Esophagus muscularis mucosa (tissue), 4 donors: ENCODE data around the gene RASSF10. TPM values are rescaled to one million over a fixed set of nuclear protein-coding genes. Genes with fewer than 3 reads are reported as not detected.

Source experiments
- DNase-seq: peaks from one replicate; pipeline ENCODE4 v3.0.0-alpha.2; 2017; ENCODE audit errors: extremely low spot score
- H3K27ac ChIP-seq, 4 donors: fragments of 200-600 bp; sonication (generic); replicated peaks in 1 of 4; 1 replicate in 3 of 4; 2 replicates in 1 of 4; pipeline ENCODE4 v1.5.1; 2016 to 2019; ENCODE audit warnings: mild to moderate bottlenecking in 1 of 4
- H3K27me3 ChIP-seq, 4 donors: fragments of 200-600 bp; sonication (generic); one replicate each; pipeline versions ENCODE4 v1.5.1 to v1.6.0; 2016 to 2019
- H3K36me3 ChIP-seq, 4 donors: fragments of 200-600 bp; sonication (generic); one replicate each; pipeline ENCODE4 v1.5.1; 2016 to 2019
- H3K4me1 ChIP-seq, 4 donors: fragments of 200-600 bp; sonication (generic); one replicate each; pipeline ENCODE4 v1.5.1; 2016 to 2019
- H3K4me3 ChIP-seq, 4 donors: fragments of 200-600 bp; sonication (generic); 1 replicate in 2 of 4; 2 replicates in 2 of 4; pipeline ENCODE4 v1.5.1; 2016 to 2019; ENCODE audit warnings: mild to moderate bottlenecking in 4 of 4, moderate library complexity in 1 of 4
- H3K9me3 ChIP-seq, 4 donors: fragments of 200-600 bp; sonication (generic); 1 replicate in 3 of 4; 2 replicates in 1 of 4; pipeline ENCODE4 v1.5.1; 2016 to 2019
- EP300 ChIP-seq: sonication (generic); formaldehyde crosslinking; IDR thresholded peaks from one replicate; pipeline ENCODE4 v1.6.1; 2017; ENCODE audit warnings: antibody characterized with exemption
- POLR2A ChIP-seq: fragments of 450-650 bp; IDR thresholded peaks from one replicate; pipeline ENCODE4 v1.6.1; 2017; ENCODE audit warnings: antibody characterized with exemption, moderate library complexity, mild to moderate bottlenecking, low read depth
- POLR2AphosphoS5 ChIP-seq, 2 donors: sonication (generic); formaldehyde crosslinking; IDR thresholded peaks; one replicate each; pipeline ENCODE4 v1.6.1; 2017; ENCODE audit warnings: antibody characterized with exemption in 2 of 2
- WGBS: methylation state at CpG from one replicate; pipeline ENCODE4 v1.1.5; 2018; 5-methylcytosine and 5-hydroxymethylcytosine counted together
- intact Hi-C: fragments of 100-400 bp; cut with DNase I; formaldehyde crosslinking; loops from one replicate; pipeline ENCODE4 v1.15.1; 2023
- total RNA-seq, 4 donors: library from RNA; depleted of rRNA; stranded (reverse); fragments of >200 nt; gene quantifications; one replicate each; pipeline versions ENCODE4 v1.1.0 to v1.2.1, GENCODE V29; 2016
- TF ChIP-seq, protein P1 (sequence below), 3 experiments: fragments of 200-600 bp in 2 of 3; fragments of 450-650 bp in 1 of 3; sonication (generic) in 2 of 3; IDR thresholded peaks; one replicate each; pipeline ENCODE4 v1.5.1; 2017 to 2019; ENCODE audit warnings: antibody characterized with exemption in 3 of 3, mild to moderate bottlenecking in 2 of 3, moderate library complexity in 1 of 3

Gene RASSF10
- total RNA-seq, 4 donors from 2014 or later = 0.17 to 0.57 (median 0.19) TPM; not detected in 1

DNA sequence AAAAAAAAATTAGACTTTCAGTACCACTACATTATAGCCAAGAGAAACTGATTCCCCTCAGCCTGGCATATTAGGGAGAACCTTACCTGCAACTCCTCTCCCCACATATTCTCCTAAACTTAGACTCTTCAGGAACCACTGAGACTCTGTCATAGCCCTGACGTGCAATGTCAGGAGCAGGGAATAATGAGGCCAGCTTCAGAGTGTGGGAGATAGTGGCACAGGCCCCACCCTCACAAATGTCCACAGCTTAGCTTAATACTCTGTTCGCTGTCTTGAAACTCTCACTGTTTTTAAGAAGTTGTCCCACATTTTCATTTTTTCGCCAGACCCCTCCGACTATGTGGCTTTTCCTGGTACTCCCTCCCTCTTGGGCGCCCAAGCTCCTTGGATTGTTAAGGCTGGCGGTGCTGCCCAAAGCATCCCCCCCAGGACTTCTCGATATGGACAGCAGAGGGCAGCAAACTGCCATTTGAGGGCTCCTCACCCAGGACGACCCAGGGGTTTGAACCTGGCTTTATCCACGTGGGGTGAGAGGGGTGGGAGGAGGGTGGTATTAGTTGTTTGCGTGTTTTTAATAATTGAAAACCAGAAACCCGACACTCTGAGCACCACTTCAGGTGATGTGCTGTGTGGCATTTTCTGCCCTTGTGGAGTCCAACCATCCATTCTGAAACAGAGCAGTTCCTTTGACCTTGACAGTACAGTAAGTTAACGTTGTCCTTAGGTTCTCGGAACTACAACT, 45.2 kb upstream of the RASSF10 start:
- TF ChIP-seq EP300 = no peak
- TF ChIP-seq, protein P1, sequence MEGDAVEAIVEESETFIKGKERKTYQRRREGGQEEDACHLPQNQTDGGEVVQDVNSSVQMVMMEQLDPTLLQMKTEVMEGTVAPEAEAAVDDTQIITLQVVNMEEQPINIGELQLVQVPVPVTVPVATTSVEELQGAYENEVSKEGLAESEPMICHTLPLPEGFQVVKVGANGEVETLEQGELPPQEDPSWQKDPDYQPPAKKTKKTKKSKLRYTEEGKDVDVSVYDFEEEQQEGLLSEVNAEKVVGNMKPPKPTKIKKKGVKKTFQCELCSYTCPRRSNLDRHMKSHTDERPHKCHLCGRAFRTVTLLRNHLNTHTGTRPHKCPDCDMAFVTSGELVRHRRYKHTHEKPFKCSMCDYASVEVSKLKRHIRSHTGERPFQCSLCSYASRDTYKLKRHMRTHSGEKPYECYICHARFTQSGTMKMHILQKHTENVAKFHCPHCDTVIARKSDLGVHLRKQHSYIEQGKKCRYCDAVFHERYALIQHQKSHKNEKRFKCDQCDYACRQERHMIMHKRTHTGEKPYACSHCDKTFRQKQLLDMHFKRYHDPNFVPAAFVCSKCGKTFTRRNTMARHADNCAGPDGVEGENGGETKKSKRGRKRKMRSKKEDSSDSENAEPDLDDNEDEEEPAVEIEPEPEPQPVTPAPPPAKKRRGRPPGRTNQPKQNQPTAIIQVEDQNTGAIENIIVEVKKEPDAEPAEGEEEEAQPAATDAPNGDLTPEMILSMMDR (IDR thresholded peaks at IDR 0.05) = peak; percentile 77 to 95 (median 83)
- TF ChIP-seq POLR2AphosphoS5 (IDR thresholded peaks at IDR 0.05) = no peak
- no peak overlapping the region for H3K4me3 ChIP-seq
- no peak overlapping the region for H3K27ac ChIP-seq
- H3K4me1 ChIP-seq = peaks cover 0 to 5% (median 5%) of the 10 kb centered on the region in 4 donors
- H3K9me3 ChIP-seq = no peaks in the 10 kb centered on the region
- 11% methylated on average over 13 of the region's 13 CpGs for WGBS
- peak; percentile 90 for DNase-seq
- H3K36me3 ChIP-seq = no peaks in the 10 kb centered on the region
- intact Hi-C loops = loop anchor here (2.0 to 10.0 kb wide), 3 partner anchors 191 to 383 kb away; no protein-coding TSS in a partner anchor
- H3K27me3 ChIP-seq = peaks cover 0 to 12% (median 0%) of the 10 kb centered on the region in 4 donors

DNA sequence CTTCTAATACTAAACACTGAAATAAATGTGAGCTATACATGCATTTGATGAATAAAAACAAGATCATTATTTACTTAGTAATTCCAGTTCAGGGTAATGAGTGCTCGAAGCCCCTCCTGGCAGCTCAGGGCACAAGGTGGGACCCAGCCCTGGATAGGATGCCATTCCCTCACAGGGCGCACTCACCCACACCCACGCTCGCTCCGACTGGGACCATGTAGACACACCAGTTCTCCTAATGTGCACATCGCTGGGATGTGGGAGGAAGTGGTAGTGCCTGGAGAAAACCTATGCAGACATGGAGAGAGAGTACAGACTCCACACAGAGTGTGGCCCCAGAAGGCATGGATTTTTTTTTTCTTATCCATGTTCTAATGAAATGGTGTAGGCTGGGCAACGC, 44.5 kb upstream of the RASSF10 start:
- DNase-seq = peak; percentile 72
- Histone ChIP-seq H3K27ac (no peak overlapping the region), H3K4me1 (peaks cover 0 to 5% (median 5%) of the 10 kb centered on the region in 4 donors), H3K27me3 (peaks cover 0 to 12% (median 0%) of the 10 kb centered on the region in 4 donors), H3K36me3 (no peaks in the 10 kb centered on the region), H3K9me3 (no peaks in the 10 kb centered on the region), H3K4me3 (no peak overlapping the region)
- 79% methylated on average over 7 of the region's 7 CpGs for WGBS
- TF ChIP-seq POLR2AphosphoS5 (IDR thresholded peaks at IDR 0.05) (no peak), EP300 (no peak), POLR2A (no peak)
- TF ChIP-seq, protein P1 (IDR thresholded peaks at IDR 0.05) = no peak
- intact Hi-C loops = loop anchor here (2.0 to 10.0 kb wide), 3 partner anchors 190 to 383 kb away; no protein-coding TSS in a partner anchor

DNA sequence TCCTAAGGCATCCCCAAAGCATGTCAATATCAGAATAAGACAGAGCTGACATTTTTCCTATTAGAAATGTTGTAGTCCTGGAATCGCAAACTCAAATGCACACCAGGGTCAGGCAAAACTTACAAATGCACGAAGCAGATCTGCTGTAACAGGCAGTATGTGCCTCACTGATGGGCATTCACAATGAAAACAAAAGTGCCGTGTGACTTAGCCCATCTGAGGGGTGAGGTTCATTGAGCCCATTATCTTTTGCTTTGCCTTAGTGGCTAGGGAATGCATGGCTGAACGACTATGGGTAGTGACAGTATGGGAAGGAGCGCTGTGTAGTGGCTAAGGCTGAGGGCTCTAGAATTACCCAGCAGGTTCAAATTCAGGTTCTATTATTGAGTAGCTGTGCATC, 43.1 kb upstream of the RASSF10 start:
- Histone ChIP-seq H3K27ac (no peak overlapping the region), H3K4me1 (peaks cover 0 to 5% (median 5%) of the 10 kb centered on the region in 4 donors), H3K4me3 (no peak overlapping the region), H3K36me3 (no peaks in the 10 kb centered on the region), H3K9me3 (no peaks in the 10 kb centered on the region), H3K27me3 (peaks cover 0 to 12% (median 0%) of the 10 kb centered on the region in 4 donors)
- no peak for DNase-seq
- TF ChIP-seq POLR2AphosphoS5 (IDR thresholded peaks at IDR 0.05) (no peak), POLR2A (no peak), EP300 (no peak)
- TF ChIP-seq, protein P1 (IDR thresholded peaks at IDR 0.05) = no peak
- WGBS = 93% methylated on average over 5 of the region's 5 CpGs
- intact Hi-C loops = loop anchor here (10.0 kb wide), 1 partner anchor 189 kb away; no protein-coding TSS in a partner anchor

DNA sequence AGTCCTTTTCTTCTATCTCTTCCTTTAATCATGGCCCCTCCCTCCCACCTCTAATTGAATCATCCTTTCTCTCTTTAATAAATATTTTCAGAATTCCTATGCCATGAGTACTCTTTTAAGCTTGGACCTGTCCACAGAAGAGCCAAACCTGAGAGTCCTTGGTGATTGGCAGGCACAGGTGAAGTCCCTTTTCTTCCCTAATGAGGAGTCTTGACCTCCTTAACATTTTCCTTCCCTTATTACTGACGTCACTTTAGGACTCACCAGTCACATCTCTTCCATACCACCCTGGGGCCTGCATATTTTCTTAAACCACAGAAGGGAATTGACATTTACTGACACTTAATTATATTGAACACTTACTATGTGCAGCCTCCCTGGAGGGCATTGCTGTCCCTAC, 41.0 kb upstream of the RASSF10 start:
- peaks cover 0 to 6% (median 0%) of the 10 kb centered on the region in 4 donors for H3K27me3 ChIP-seq
- H3K27ac ChIP-seq = no peak overlapping the region
- peaks cover 0 to 5% (median 5%) of the 10 kb centered on the region in 4 donors for H3K4me1 ChIP-seq
- WGBS = 93% methylated on average over 1 of the region's 1 CpG
- no peak for TF ChIP-seq EP300
- no peak for TF ChIP-seq POLR2AphosphoS5 (IDR thresholded peaks at IDR 0.05)
- TF ChIP-seq, protein P1 (IDR thresholded peaks at IDR 0.05) = no peak
- no peak for TF ChIP-seq POLR2A
- DNase-seq = no peak
- H3K36me3 ChIP-seq = no peaks in the 10 kb centered on the region
- no peak overlapping the region for H3K4me3 ChIP-seq
- H3K9me3 ChIP-seq = no peaks in the 10 kb centered on the region
- intact Hi-C loops = loop anchor here (10.0 kb wide), 1 partner anchor 187 kb away; no protein-coding TSS in a partner anchor
